T-helper 1 cell treated with Interleukin-12 subunit alpha and Interleukin-12 subunit beta and Interleukin-4 antibody, amounts not matched to agents 30 ng/mL and 1 ng/mL, for 36 hours (primary cell): ENCODE data around the gene POU6F2. TPM values are rescaled to one million over a fixed set of nuclear protein-coding genes. Genes with fewer than 3 reads are reported as not detected.

Source experiments
- intact Hi-C: fragments of 100-400 bp; cut with micrococcal nuclease; formaldehyde crosslinking; loops from one replicate; pipeline ENCODE4 v1.15.1; 2024
- total RNA-seq: library from RNA; stranded (reverse); gene quantifications from 2 replicates; pipeline ENCODE4 v1.2.3, GENCODE V29; 2022

Gene POU6F2
- total RNA-seq, 1 donor from 2014 or later, result 0.32 TPM

DNA sequence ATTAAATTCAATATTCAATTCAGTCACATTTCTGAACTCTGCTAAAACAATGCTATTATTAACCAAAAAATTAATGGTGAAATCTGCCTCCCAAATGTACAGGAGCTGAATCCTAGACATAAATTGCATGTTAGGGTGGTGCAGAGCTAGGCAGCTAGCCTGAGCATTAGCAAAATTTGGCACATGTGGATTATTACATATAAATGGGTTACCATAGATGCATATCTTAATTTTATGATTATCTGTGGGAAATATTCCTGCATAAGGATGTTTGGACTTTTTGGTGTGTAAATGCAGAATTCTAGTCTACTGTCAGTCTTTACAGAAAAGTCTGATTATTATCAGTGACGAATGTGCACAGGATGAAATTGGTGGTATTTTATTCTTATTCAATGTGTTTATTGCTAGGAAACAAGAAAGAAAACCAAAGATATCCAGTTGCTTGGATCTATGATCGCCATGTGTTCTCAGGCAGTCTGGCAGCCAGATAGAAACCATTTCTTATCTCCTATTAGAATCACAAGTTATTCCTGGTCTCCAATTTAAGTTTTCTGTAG, 150.7 kb downstream of the POU6F2 start:
- intact Hi-C loops, result no loop called here

DNA sequence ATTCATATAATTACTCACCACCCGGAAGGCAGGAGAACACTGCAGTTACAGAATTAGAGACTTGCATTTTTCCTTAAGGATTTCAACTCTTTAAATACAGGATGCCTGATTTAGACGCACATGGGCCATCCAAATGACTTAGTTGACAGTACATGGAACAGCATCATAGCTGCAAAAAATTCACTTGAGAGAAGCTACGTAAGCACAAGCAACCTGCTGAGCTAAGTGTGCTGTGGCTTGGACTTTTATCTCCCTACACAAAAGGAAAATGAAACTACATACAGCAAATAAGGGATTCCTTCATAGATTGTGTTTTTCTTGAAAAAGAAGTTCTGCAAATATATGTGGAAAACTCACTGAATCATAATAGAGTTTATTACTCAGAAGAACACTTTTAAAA, 152.6 kb downstream of the POU6F2 start:
- intact Hi-C loops, result no loop called here

DNA sequence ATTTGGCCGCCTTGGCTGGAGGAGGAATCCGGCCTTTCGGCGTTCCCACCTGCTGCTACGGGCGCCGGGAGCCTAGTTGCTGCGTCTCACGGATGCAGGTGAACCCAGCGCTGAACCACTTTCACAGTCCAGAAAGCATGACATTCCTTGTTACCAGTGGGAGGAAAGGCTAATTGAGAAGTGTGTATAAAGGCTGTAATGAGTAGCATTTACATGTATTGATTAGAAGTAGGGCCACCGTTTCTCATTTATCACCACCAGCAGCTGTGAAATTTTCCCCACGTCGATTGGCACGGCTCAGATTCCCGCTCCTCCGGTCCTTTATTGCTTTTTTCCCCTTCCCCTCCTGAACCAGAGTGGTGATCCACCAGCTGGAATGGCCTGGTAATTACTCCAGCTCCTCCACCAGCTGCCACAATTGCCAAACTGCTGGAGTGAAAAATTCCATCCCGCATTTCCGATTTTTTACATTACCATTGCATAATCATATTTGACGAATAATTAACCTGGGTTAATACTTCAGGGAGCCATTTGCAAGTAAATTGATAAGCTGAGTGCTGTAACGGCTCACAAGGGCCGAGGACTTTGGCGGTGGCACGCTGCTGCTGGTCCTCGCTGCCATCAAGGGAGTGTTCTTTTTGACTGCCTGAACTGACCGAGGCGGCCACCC, 153.3 kb downstream of the POU6F2 start:
- intact Hi-C loops, result no loop called here

DNA sequence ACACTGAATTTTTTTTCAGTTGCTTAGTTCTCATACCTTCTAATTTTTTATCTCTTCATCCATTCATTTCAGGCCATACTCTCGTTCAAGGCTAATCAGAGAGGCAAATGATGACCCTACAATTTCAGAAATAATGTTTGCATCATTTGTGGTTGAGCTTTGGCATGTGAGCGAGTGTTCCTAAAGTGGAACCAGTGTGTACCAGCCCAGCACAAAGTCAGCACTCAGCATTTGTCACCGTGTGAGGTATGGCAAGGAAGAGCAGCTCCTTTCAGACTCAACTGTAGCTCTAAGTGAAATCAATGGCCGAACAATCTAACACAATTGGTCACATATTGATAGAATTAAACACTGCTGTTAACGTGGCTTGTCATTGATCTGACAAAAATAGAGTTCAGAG, 154.6 kb downstream of the POU6F2 start:
- intact Hi-C loops, result no loop called here

DNA sequence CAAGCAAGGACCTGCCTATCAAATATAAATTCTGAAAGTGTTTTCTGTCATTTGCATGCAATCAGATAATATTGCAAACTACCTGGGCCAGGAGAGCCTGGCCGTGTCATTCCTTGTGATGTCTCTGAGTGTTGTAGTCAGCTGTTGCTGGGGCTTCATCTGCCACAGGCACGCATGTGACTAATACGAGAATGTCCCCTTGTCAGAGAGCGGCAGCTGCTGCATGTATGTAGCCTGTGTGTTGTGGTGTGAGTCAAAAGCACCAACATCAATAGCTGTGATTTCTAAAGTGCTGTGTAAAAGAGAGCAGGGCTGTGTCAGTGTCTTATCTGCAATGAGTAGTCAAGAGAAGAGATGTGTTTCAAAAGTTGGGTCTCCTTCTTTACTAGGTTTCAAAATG, 155.4 kb downstream of the POU6F2 start:
- intact Hi-C loops, result no loop called here

DNA sequence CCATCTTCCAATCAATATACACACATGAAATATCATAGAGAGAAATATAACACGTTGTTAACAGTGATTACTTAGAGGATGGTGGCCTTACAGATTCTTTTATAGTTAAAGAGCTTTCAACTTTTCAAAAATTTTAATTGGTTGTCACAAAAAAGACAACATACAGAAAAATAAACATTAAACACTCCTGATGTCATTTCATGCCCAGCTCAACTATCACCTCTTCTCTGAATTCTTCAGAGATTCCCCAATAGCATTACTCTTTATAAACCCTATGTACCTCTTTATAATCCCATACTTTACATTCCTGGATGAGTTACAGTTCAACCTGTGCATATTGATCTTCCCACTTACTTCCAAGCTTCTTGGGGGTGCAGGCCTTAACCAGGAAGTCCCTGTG, 159.8 kb downstream of the POU6F2 start:
- intact Hi-C loops, result no loop called here

DNA sequence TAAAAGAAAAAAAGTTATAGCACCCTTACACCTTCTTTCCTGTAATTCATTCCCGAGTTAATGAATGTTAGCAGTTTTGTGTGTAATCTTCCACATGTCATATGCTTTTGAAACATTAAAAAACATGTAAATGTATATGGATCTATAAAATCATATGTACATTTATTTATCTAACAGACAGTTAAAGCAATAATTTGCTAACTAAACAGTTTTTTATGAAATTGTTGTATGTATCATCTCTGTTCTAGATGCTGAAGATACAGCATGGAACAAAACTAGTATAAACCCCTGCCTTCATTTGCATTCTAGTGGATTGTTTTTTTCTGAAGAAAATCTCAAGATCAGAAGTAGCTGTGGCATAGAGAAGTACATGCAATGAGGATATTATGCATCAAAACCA, 165.0 kb downstream of the POU6F2 start:
- intact Hi-C loops, result no loop called here

DNA sequence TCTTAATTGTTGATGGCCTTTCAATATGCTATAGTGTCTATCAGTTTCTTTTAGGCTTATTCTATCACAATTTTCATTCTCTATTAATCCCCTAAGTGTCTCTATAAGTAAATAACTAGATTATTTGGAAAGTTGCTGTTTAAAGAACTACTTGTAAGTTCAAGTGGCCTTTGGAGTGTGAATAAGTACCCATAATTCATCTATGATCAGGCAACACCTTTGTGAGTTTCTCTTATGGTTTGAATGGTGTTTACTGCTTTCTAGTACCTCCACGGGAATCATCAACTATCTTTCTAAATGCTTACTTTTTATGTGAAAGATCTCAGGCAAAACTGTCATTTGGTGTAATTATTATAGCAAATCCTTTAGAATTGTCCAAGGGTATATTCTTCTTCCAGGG, 166.7 kb downstream of the POU6F2 start:
- intact Hi-C loops, result no loop called here

DNA sequence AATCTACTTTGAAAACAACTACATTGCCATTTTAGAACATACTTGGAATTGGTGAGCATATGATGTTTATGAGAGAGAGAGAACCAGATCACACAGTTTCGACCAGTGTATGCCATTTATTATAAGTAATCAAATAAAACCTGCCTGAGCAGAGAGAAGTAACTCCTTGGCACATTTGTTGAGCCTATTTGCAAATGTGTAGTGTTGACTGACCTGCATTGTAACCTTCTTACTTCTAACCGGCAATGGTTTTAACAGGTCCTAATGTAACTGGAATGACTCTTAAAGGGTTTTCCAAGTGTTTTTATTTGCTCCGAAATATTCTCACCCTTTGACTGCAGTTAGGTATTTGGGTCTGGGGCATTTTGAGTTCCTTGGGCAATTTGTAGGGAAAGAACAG, 167.6 kb downstream of the POU6F2 start:
- intact Hi-C loops, result no loop called here

DNA sequence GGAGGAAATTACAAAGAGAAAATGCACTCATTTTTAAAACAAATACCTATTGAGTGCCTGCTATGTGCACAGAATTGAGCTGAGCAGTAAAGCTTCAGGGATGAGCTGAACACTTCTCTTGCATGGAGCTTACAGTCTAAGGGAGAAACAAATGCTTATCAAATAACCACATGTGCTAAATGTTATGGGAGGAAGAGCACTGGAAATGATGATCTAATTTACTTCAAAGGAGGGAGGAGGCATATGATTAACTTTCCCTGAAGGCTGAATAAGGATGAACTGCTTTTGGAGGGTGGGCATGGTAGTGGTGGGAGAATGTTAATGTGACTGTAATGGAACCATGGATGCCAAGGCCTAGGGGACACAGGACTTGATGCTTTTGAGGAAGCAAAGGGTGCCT, 168.2 kb downstream of the POU6F2 start:
- intact Hi-C loops, result no loop called here

DNA sequence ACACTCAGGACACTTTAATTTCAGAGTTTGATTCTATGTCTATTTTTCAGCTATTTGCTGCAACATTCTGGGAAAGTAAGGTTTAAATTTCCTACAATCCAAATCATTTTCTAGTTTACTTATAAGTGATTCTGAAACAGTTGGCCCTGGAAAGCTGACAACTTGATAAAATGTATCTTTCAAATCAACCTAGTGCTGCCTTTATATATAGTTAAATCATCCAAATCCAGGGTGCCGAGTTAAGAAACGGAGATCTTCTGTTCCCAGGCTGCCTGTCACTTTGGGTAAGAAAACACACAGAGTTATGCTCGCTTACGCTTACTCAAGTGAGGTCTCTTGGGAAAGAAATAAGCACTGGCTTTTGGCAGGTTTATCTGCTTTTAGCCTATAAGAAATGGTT, 175.0 kb downstream of the POU6F2 start:
- intact Hi-C loops, result no loop called here

DNA sequence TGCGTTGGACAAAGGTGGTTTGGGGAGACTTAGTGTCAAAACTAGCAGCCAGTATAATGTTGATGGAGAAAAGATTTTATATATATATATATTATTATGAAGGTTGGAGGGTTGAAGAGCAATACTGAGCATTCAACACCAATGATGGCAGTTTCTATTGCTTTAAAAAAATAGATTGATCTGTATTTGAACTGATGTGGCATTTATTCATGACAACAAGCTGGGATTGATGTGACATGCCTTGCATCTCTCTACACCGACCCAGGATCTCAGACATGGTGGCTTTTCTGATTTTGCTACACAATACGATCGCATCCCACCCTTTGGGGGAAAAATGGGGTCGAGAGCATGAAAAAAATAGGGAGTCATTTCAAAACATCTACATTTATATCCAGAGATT, 175.4 kb downstream of the POU6F2 start:
- intact Hi-C loops, result no loop called here

DNA sequence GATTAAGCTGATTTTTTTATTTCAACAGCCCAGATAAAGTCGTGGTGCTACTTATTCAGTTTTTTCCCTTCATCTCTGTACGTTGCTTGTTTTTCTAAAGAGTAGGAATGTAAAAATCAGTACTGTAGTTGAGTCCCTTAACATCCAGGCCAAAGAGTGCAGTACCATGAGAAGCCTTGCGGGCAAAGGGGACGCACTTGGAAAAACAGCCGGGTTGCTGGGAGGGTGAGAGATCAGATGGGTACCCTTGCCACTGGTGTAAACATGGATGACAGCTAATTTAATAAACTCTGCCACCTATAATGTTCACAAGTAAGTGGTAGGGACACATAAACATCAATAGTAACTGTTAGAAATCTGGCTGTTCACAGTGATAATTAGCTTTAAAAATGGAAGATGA, 175.9 kb downstream of the POU6F2 start:
- intact Hi-C loops, result no loop called here

DNA sequence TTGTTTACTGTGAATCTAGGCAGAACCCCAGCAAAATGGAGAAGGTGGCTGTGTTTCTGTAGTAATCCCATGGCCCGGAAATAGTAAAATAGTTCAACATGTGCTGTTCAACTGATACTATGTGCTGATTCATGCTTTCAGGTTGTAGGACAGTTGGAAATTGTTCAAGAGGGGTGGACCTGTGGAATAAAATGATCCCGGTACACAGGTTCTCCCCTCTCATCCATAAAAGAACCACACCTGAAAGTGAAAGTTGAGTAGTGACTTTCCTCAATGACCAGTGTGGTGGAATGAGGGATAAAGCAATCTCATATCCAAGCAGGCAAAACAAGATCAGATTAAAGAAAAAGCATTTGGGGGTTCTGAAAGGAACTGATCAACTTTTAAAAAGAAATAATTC, 177.1 kb downstream of the POU6F2 start:
- intact Hi-C loops, result no loop called here

DNA sequence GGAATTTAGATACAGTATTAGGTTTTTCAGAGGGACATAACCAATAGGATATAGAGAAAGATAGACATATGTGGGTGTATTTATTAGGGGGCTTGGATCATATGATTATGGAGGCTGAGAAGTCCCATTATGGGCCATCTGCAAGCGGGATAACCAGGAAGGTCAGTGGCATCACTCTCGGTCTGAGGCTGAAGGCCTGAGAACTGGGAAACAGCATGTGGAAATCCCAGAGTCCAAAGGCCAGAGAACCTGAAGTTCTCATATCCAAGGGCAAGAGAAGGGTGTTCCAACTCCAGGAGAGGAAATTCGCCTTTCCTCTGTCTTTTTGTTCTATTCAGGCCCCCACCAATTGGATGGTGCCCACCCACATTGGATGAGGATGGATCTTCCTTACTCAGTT, 180.7 kb downstream of the POU6F2 start:
- intact Hi-C loops, result no loop called here

DNA sequence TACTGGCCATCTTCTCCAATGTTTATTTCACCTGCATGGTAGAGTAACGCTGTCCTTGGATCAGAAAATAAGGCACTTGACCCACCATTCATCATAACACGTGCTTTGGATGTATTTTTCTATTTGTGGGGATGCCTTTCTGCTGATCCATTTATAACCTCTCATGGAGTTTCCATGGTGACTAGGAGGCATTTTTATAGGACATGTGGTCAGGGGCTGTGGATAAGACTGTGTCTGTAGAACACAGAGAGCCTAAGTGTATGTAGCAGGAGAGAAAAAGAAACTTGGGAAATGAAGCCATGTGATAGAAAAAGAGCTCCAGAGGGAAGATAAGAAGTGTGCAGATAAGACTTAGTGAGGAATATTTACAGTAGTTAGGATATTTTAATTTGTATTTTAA, 184.2 kb downstream of the POU6F2 start:
- intact Hi-C loops, result no loop called here

DNA sequence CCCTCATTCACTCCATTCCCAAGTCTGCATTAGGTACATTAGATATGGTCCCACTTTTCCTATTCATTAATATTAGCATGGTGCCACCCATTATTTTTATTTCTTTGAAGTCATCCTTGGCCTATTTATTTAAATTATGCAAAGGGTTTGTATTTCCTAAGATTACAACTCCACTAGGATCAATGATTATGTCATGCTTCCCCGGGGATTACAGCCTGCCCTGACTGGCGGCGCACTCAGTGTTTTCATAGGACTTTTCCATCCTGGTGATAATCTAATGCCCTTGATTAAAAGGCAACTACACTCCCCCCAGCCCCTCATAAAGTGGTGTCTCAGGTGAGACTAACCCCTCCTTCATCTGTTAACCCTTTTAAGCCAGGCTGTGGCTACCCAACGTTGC, 187.2 kb downstream of the POU6F2 start:
- intact Hi-C loops, result no loop called here

DNA sequence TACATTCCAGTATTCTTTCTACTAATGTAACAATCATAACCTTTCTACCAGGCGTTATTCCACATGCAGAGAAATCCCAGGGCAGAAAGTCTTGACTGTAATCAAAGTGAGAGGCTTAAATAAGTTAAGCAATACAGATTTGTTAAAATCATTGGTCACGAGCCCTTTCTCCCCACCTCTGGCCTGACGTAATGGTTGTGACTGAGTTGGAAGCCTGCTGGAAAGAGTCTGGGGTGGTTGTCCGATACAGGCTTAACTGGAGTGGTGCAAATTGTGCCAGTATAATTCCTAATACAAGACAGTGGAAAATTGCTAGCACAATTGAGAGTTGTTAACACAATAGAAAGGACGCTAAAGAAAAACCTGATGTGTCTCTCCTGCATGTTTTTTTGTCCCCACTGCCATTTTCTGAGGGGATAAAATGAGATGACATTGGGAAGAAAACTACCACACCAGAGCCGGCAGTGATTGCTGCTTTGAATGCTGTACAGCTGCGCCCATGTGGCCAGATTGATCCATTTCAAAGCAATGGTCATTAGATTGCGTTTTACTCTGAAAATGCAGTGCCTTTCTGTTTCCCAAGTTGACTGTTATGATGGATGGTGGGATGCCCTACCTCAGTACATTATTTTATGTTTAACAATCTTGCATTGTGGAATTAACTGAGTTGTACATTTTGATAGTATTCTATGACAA, 190.8 kb downstream of the POU6F2 start:
- intact Hi-C loops, result no loop called here

DNA sequence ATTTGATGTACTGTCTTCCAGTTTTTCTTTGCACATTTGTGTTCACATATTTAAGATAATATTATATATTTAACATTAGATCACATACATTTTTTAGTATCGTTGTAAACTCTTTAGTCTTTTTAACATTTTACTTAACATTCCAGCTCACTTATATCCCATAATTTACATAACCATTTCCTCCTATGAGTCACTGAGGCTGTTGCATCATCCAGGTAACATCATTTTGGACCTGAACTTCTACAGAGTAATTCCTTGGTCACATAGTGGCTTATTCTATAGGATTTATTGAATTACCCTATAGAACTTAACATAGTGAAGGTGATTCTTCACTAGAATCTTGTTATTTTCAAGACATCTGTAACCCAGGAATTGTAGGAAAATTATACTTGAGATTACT, 194.4 kb downstream of the POU6F2 start:
- intact Hi-C loops, result no loop called here

DNA sequence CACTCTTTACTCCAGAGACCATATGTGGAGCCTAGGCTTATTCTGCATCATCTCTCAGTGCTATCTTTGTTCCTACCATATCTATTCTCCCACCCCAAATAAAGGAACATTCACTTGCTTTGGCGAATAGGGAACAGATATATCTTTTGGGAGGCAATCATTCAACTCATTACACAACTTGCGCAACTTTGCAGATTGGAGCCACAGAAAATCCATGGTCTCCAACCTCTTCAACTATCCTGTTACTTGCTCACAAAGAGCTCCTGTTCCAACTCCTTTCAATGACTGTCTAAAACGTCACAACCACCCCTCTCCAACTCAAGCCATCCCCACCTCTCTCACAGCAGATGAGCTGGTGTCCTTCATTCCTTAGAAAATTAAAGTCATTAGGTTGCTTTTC, 203.7 kb downstream of the POU6F2 start:
- intact Hi-C loops, result no loop called here

DNA sequence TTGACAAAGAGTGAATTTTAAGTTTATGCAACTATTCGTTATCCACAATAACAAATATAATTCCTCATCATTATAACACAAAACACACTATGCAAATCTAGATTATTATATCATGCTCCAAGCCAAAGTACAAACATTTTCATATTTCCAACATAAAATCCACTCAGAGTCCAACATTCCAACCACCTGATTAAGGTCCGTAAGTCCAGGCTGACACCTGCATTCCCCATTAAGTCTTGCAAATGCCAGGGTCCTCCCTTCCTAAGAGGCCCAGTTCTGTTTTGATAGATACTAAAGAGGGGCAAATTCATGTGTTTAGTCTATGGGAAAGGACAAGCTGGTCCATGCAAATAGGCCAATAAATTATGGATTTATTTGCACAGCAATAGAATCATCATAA, 206.1 kb downstream of the POU6F2 start:
- intact Hi-C loops, result no loop called here

DNA sequence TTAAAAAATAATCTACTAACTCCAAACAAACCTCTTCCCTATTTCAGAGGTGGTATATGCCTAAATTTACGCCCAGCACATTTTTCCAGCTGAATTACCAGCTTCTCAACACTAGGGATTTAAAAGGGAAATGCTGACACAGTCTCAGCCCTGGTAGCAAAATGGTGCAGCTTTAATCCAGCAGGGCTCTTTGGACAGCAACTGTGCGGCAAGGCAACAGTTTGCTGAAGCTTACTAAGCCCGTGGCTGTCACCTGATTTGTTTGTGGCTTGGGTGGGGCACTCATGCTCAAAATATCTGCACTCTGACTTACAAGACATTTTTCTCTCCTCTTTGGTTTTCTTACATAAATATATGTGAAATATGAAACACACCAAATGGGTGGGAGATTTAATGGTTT, 206.7 kb downstream of the POU6F2 start:
- intact Hi-C loops, result no loop called here

DNA sequence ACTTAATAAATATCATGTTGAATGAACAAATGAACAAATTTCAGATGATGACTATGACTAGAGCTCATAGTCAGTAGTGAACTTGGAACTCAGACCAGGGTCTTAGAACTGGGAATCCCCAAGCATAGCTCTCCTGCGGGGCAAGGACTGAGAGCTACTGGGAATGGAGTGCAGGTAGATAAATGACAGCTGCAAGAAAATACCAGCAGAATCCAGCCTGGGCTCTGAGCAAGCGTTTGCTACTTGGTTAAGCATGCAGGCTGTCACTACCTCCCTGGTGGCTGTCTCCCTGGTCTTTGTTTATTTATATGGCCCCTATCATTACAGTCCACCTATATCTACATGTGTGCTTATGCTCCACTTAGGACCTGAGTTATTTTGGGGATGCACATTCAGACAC, 208.4 kb downstream of the POU6F2 start:
- intact Hi-C loops, result no loop called here
